ENCODE measurements around the gene BCL2.
"Not testable (repeated sequence)": the region's sequence is repeated elsewhere in the genome, so short reads cannot be mapped to it uniquely, and the experiment has no call there.

The BCL2 gene

DNA sequence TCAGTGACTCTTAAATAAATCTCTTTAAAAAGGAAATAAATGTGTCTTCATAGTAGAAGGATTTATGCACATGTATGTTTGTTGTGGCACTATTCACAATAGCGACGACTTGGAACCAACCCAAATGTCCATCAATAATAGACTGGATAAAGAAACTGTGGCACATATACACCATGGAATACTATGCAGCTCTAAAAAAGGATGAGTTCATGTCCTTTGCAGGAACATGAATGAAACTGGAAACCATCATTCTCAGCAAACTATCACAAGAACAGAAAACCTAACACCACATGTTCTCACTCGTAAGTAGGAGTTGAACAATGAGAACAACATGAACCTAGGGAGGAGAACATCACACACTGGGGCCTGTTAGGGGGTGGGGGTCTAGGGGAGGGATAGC is 118.1 kb downstream of the BCL2 start:
- ATAC-seq, result not testable (repeated sequence)
- TF ChIP-seq ZNF8 (CRISPR knock-in tag; IDR thresholded peaks at IDR 0.05), result 0 out of 2 replicates have a peak, but pooled peaks have one; percentile 37

DNA sequence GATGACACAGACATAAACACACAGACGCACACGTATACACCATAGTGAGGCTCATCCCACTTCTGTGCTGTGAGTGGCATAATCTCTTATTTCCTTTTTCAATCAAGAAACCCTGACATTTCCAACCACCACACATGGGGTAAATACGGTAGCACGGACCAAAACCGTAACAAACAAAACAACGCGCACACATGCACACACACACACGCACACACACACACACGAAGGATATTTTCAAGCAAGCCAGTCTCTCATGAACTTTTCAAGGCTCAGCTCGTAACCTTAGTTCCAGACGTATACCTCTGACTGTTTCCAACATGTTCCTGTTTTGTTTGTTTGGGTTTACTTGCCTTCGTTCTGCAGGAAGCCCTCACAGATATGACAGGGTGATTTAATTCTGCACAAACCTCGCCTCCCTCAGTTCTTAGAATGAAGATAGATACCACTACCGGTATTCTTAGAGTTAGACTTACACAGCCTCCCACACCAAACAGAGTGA is 119.8 kb downstream of the BCL2 start:
- TF ChIP-seq ZNF565 (CRISPR knock-in tag; conservative IDR thresholded peaks at IDR 0.05; ENCODE audit: low read depth) (no peak), RARB (CRISPR knock-in tag; IDR thresholded peaks at IDR 0.05) (no peak), SNAI2 (CRISPR knock-in tag; IDR thresholded peaks at IDR 0.05) (no peak), TOX (CRISPR knock-in tag; IDR thresholded peaks at IDR 0.05; ENCODE audit: borderline replicate concordance) (no peak), BACH2 (CRISPR knock-in tag; IDR thresholded peaks at IDR 0.05; ENCODE audit: borderline replicate concordance) (no peak), ZC3H10 (CRISPR knock-in tag; IDR thresholded peaks at IDR 0.05) (no peak)
- ATAC-seq, result no peak

DNA sequence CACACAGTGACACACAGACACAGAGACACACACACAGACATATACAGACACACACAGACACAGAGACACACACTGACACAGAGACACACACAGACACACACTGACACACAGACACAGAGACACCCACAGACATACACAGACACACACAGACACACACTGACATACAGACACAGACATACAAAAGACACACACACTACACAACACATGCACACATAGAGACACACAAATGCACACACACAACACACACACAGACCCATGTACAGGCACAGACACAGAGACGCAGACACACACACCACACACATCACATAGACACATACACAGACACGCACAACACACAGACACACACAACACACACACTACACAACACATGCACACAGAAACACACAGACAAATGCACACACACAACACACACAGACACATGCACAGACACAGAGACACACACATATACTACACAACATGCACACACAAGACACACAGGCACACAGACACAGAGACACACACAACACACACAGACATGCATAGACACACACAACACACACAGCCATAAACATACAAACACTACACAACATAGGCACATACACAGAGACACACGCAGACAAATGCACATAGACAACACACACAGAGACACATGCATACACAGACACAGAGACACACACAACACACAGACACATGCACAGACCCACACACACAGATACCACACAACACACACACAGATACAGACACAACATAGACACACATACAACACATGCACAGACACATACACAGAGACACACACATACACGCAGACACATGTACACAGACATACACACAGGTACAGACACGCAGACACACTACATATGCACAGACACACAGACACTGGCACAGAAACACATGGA is 120.5 kb downstream of the BCL2 start:
- TF ChIP-seq GLIS3 (CRISPR knock-in tag; IDR thresholded peaks at IDR 0.05), result no peak
- TF ChIP-seq OSR1 (CRISPR knock-in tag; IDR thresholded peaks at IDR 0.05), result no peak
- TF ChIP-seq, protein P1, sequence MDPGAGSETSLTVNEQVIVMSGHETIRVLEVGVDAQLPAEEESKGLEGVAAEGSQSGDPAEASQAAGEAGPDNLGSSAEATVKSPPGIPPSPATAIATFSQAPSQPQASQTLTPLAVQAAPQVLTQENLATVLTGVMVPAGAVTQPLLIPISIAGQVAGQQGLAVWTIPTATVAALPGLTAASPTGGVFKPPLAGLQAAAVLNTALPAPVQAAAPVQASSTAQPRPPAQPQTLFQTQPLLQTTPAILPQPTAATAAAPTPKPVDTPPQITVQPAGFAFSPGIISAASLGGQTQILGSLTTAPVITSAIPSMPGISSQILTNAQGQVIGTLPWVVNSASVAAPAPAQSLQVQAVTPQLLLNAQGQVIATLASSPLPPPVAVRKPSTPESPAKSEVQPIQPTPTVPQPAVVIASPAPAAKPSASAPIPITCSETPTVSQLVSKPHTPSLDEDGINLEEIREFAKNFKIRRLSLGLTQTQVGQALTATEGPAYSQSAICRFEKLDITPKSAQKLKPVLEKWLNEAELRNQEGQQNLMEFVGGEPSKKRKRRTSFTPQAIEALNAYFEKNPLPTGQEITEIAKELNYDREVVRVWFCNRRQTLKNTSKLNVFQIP (CRISPR knock-in tag; IDR thresholded peaks at IDR 0.05; ENCODE audit: borderline replicate concordance, low read depth), result no peak
- no peak for TF ChIP-seq ZNF70 (CRISPR knock-in tag; IDR thresholded peaks at IDR 0.05)
- no peak for TF ChIP-seq ZC3H10 (CRISPR knock-in tag; IDR thresholded peaks at IDR 0.05)
- TF ChIP-seq ARNTL (CRISPR knock-in tag; IDR thresholded peaks at IDR 0.05; ENCODE audit: borderline replicate concordance, low read depth), result no peak
- TF ChIP-seq, protein P2, sequence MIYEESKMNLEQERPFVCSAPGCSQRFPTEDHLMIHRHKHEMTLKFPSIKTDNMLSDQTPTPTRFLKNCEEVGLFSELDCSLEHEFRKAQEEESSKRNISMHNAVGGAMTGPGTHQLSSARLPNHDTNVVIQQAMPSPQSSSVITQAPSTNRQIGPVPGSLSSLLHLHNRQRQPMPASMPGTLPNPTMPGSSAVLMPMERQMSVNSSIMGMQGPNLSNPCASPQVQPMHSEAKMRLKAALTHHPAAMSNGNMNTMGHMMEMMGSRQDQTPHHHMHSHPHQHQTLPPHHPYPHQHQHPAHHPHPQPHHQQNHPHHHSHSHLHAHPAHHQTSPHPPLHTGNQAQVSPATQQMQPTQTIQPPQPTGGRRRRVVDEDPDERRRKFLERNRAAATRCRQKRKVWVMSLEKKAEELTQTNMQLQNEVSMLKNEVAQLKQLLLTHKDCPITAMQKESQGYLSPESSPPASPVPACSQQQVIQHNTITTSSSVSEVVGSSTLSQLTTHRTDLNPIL (CRISPR knock-in tag; IDR thresholded peaks at IDR 0.05; ENCODE audit: low read depth), result no peak
- no peak for TF ChIP-seq ZFP3 (CRISPR knock-in tag; IDR thresholded peaks at IDR 0.05)
- TF ChIP-seq RARB (CRISPR knock-in tag; IDR thresholded peaks at IDR 0.05), result no peak
- no peak for TF ChIP-seq ESRRG (CRISPR knock-in tag; IDR thresholded peaks at IDR 0.05)
- no peak for TF ChIP-seq ZNF565 (CRISPR knock-in tag; conservative IDR thresholded peaks at IDR 0.05; ENCODE audit: low read depth)
- TF ChIP-seq TOX (CRISPR knock-in tag; IDR thresholded peaks at IDR 0.05; ENCODE audit: borderline replicate concordance), result no peak
- TF ChIP-seq ISL1 (CRISPR knock-in tag; IDR thresholded peaks at IDR 0.05), result no peak
- TF ChIP-seq PPARA (CRISPR knock-in tag; IDR thresholded peaks at IDR 0.05; ENCODE audit: borderline replicate concordance), result no peak
- TF ChIP-seq, protein P3, sequence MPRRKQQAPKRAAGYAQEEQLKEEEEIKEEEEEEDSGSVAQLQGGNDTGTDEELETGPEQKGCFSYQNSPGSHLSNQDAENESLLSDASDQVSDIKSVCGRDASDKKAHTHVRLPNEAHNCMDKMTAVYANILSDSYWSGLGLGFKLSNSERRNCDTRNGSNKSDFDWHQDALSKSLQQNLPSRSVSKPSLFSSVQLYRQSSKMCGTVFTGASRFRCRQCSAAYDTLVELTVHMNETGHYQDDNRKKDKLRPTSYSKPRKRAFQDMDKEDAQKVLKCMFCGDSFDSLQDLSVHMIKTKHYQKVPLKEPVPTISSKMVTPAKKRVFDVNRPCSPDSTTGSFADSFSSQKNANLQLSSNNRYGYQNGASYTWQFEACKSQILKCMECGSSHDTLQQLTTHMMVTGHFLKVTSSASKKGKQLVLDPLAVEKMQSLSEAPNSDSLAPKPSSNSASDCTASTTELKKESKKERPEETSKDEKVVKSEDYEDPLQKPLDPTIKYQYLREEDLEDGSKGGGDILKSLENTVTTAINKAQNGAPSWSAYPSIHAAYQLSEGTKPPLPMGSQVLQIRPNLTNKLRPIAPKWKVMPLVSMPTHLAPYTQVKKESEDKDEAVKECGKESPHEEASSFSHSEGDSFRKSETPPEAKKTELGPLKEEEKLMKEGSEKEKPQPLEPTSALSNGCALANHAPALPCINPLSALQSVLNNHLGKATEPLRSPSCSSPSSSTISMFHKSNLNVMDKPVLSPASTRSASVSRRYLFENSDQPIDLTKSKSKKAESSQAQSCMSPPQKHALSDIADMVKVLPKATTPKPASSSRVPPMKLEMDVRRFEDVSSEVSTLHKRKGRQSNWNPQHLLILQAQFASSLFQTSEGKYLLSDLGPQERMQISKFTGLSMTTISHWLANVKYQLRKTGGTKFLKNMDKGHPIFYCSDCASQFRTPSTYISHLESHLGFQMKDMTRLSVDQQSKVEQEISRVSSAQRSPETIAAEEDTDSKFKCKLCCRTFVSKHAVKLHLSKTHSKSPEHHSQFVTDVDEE (CRISPR knock-in tag; IDR thresholded peaks at IDR 0.05), result no peak
- TF ChIP-seq, protein P4, sequence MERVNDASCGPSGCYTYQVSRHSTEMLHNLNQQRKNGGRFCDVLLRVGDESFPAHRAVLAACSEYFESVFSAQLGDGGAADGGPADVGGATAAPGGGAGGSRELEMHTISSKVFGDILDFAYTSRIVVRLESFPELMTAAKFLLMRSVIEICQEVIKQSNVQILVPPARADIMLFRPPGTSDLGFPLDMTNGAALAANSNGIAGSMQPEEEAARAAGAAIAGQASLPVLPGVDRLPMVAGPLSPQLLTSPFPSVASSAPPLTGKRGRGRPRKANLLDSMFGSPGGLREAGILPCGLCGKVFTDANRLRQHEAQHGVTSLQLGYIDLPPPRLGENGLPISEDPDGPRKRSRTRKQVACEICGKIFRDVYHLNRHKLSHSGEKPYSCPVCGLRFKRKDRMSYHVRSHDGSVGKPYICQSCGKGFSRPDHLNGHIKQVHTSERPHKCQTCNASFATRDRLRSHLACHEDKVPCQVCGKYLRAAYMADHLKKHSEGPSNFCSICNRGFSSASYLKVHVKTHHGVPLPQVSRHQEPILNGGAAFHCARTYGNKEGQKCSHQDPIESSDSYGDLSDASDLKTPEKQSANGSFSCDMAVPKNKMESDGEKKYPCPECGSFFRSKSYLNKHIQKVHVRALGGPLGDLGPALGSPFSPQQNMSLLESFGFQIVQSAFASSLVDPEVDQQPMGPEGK (CRISPR knock-in tag; IDR thresholded peaks at IDR 0.05; ENCODE audit: borderline replicate concordance), result no peak
- no peak for TF ChIP-seq TCF4 (CRISPR knock-in tag; IDR thresholded peaks at IDR 0.05; ENCODE audit: borderline replicate concordance)
- no peak for TF ChIP-seq CSDC2 (CRISPR knock-in tag; IDR thresholded peaks at IDR 0.05)
- TF ChIP-seq, protein P5, sequence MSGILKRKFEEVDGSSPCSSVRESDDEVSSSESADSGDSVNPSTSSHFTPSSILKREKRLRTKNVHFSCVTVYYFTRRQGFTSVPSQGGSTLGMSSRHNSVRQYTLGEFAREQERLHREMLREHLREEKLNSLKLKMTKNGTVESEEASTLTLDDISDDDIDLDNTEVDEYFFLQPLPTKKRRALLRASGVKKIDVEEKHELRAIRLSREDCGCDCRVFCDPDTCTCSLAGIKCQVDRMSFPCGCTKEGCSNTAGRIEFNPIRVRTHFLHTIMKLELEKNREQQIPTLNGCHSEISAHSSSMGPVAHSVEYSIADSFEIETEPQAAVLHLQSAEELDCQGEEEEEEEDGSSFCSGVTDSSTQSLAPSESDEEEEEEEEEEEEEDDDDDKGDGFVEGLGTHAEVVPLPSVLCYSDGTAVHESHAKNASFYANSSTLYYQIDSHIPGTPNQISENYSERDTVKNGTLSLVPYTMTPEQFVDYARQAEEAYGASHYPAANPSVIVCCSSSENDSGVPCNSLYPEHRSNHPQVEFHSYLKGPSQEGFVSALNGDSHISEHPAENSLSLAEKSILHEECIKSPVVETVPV (CRISPR knock-in tag; IDR thresholded peaks at IDR 0.05), result no peak
- ATAC-seq, result no peak

Measured in SK-N-SH treated with all-trans-retinoic acid at 6 μM for 48 hours (cell line).